ACHN (cell line): ENCODE results near the gene OGA.
A peak's percentile ranks its signal among the peaks of the same experiment; 100 is the strongest.

Source experiments
- DNase-seq: peaks from one replicate; pipeline ENCODE4 v3.0.0-alpha.2; 2015
- in situ Hi-C: cut with HindIII; loops from 2 replicates; pipeline ENCODE4 v1.10.0; 2017; ENCODE audit warnings: low sequenced_read_pairs, low pct_ligation_motif_present, low pct_unique_long_range_greater_than_20kb

Gene OGA

DNA sequence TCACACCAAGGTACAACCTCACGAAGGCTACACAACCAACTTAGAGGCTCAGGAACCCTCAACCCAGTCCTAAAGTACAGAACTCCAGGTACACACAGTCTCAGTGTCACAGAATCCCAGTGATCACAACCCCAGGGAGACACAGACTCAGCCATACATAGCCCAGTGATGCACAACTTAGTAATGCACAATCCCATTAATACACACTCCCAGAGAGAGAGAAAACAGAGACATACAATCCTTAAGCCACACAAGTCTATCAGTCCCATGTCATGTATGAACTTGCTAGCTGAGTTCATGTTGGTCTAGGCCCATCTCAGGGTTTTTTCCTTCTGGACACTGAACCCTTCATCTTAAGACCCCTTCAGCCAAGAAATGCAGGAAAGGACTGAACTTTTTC, 20.8 kb upstream of the OGA start:
- DNase-seq = no peak
- in situ Hi-C loops = no loop called here

DNA sequence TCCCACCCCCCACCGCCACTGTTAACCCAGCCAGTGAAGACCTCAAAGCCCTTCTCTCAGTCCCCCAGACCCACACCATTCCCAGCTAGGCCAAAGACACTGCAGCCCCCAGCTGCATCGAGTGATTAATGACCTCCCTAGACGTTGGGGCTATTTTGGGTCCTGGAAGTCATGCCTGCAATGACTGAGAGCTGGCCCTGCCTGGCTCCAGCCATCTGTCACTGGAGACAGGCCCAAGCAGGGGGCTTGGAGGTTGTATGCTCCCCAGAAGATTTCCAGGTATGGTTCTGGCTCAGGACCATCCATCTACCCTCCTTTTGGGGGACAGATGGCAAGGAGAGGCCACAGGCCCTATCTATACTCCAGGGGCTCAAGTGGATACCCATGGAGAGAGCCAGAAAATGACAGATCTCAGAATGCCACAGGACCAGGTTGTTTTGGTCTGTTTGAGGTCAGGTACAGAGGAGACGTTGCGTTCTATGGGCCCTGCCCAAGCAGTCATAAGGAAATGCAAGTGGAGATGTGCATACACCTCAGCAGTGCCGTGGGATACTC, 20.2 kb upstream of the OGA start:
- no peak for DNase-seq
- in situ Hi-C loops = no loop called here

DNA sequence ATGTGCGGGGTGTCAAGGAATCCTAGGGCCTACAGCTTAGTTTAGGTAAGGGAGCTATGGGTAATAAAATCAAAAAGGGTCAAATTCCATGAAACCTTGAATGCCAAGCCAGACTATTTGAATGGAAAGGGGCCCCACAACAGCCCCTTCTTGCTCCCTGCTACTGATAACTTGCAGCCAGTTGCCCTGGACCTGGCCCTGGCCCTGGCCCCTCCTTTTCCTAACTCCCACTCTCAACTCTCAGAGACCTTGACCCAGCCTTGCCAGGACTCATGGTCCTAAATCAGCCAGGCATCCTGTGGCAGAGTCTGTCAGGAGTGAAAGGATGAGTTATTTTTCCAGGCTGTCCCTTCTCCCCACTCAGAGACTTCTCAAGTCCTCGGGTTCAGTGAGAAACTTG, 19.5 kb upstream of the OGA start:
- in situ Hi-C loops = no loop called here
- DNase-seq = no peak

DNA sequence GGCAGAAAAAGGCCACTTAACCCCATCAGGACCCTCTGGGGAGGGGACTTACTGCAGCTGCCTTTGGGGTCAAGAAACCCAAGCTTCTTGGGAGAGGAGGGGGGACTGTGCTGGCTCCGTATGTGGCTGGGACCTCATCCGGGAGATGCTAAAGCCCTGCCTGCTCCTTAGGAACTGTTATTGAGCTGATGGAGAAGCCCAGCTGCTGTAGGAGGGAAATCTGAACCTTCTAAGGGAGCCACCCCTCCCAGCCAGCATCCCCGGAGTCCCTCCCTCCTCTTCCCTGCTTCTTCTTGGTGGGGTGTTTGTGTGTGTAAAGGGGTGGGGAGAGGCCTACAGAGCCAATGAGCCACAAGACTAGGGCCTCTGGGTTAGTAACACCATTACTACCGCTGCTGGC, 17.1 kb upstream of the OGA start:
- in situ Hi-C loops = no loop called here
- DNase-seq = no peak

DNA sequence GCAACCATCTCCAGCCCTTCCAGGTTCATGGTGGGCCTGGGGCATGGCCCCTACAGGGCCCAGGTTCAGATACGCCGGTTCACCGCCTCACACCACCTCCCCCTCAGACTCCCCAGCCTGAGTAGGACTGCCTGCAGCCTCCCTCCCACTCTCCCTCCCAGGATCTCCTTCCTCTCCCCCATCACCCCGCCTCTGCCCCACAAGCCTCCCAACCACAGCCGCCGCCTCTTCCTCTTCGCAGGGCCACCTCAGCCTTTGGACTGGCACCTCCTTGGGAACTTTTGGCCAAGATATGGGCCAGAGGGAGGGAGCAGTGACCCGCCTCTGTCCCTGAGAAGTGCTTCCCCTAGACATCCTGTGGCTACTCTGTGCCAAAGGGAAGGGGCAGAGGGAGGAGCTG, 16.1 kb upstream of the OGA start:
- no peak for DNase-seq
- in situ Hi-C loops = no loop called here

DNA sequence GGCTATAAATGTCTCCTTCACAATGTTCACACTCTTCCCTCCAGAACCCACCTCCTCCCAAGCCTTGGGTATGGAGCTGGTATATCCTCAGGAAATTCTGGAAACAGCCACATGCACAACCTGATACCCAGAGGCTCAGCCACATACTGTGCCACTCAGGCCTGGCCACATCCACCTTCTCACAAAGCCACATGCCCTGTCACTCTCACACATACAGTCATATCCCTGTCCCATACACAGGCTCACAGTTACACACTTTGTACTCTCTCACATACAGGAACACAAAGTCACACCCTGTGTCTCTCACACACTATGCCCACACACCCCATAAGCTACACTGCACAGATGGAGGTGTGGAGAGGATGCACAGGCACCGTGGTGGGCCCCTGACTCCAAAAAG, 15.2 kb upstream of the OGA start:
- DNase-seq = no peak
- in situ Hi-C loops = no loop called here

DNA sequence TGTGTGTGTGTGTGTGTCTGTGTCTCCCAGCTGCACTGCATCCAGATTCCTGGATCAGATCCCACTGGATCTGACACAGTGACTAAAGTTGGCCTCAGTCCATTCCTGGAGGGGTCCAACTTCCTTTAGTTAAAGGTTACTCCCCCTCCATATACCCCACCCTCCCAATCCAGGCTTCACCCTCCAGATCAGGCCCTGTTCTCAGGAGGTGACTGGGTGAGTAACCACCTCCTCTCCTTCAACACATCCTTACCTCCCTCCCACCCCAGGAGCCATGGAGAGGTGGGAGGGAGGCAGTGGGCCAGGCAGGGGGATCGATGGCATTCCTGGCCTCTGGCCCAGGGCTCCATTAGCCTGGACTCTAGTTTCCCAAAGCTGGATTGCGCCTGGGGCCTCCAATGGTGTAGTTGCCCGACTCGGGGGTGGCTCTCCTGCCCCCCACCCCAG, 14.1 kb upstream of the OGA start:
- DNase-seq = no peak
- in situ Hi-C loops = no loop called here

DNA sequence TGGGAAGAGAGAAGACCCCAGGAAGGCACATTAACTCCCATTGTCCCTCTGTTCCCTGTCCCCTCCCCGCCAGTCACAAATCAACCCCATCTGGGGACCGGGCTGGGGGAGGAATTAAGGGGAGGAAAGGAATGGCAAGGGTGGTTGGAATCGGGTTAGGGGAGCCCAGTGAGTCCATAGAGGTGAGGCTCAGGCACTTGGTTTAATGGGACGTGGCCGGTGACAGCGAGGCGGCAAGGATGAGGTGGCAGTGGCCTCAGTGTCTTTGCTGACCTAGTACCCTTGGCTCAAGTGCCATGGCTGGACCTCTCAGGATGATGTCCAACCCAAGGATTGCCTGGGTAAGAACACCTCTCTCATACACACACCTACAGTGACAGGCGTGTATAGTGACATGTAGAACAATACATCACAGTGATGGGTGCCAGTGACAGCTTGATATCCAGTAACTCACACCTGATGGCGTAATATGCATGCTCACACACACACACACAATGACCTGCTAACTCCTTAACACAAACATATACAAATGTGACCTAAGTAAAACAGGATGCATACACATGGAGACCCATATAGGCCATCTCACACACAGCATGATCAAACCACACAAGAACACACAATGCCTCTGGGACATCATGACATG, 13.0 kb upstream of the OGA start:
- in situ Hi-C loops = no loop called here
- no peak for DNase-seq

DNA sequence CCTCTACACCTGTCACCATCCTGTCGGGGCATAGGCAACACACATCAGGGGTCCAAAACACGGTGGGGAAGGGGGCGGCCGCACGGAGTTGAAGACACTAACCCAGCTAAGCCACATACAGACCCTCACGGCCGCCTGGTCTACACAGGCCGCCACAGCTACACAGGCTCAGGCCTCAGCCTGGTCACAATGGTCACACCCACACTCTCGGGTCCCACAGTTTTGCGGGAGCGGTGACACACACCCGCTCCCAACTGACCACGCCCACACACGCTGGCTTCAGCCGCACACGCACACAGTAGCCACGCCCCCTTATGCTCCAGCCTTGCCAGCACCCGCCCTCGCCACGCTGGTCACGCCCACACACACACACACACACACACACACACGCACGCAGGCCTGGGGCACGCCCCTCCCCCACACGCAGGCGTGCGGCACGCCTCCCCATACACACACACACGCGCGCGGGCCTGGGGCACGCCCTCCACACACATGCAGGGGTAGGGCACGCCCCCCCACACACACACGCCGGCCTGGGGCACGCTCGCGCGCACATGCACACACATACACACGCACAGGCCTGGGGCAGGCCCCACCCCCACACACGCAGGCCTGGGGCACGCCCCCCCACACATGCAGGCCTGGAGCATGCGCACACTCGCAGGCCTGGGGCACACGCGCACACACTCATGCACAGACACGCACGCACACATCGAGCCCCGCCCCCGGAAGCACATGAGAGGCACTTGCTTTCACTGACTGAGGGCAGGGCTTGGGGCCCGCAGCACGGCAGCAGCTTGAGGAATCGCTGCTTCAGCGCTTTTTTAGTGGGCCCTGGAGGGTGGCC, 12.3 kb upstream of the OGA start:
- in situ Hi-C loops = no loop called here
- peak; percentile 86 for DNase-seq

DNA sequence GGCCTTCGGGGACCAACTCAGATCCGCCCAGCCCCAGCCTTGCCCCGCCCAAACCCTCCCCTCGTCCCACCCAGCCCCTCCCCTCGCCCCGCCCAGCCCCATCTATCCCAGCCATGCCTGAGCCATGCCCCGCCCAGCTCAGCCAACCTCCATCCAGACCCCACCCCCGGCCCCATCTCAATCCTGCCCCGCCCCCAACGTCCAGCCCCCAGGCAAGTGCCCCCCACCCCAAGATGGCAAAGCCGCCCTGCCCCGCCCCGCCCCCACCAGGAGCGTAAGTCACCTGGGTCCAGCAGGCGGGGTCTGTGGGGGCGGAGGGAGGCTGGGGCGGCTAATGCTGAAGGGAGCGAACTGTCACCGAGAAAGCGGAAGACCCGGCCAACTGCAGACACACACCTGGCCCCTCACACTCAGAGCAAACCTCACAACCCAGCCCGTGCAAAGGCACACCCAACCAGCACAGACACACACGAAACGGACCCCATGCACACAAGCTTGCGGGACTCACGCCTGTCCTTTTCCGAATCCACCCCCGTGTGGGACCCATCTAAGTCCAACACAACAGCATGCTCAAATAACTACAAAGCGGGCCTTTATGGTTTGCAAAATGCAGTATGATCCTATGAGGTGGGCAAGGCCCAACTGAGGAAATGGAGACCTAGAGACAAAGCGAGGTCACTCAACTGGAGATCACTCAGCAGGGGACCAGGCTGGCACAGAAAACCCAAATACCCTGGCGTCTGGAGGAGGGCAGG, 11.5 kb upstream of the OGA start:
- no peak for DNase-seq
- in situ Hi-C loops = no loop called here

DNA sequence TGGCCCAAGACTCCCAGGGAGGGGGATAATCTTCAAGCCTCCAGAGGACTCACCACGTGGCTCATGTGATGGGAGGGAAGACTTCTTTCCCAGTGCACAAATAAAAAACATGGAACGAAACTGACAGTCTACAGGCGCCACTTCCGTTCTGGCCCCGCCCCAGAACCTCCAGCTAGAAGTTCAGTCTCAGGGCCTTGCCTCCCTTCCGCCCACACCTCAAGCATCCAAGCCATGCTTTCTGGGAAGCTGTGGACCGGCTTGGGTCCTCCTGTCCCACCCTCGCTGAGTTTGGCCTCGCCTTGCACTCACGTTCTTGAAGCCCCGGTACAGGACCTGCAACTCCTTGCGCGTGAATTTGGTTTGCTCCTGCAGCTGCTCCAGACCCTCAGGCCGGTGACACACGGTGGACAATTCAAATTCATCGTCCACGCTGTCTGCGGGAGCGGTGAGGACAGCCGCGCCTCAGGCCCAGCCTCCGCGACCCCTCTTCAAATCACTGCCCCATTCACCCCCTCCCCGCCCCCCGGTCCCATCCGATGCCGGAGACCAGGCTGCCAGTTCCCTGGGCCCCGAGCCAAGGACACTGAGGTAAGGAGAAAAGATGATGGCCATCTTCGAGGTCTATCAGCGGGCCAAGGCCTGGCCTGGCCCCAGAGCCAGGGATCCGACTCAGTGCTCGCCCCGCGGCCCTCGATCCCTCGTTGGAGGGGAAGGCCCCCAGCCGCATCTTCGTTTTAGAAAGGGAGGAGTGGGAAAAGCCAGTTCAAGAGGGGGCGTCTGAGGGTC, 10.7 kb upstream of the OGA start:
- DNase-seq = no peak
- in situ Hi-C loops = no loop called here

DNA sequence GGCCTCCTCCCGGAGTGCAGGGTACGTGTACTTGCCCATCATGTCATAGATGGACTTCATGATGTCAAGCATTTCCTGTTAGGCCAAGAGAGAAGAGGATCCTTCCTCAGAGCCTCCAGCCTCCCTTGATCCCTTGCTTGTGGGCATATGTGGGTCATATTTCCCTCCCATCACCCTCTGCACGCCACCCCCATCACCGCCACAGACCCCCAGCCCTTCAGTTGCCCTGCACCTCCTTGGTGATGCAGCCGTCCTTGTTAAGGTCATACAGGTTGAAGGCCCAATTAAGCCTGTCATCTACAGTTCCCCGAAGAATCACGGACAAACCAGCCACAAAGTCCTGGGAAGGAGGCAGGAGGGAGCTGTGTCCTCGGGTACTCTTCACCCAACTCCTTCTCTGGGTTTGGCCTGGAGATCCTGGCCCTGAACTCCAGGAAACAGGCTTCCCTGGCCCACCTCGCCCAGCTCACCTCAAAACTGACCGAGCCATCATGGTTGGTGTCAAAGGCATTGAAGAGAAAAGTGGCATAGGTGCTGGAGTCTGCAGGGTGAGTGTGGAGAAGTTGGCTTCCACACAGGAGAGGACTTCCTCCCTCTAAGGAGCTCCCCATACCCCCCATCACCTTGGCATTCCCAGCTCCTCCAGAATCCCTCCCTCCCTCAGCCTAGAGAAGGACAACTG, 9.8 kb upstream of the OGA start:
- in situ Hi-C loops = no loop called here
- no peak for DNase-seq

DNA sequence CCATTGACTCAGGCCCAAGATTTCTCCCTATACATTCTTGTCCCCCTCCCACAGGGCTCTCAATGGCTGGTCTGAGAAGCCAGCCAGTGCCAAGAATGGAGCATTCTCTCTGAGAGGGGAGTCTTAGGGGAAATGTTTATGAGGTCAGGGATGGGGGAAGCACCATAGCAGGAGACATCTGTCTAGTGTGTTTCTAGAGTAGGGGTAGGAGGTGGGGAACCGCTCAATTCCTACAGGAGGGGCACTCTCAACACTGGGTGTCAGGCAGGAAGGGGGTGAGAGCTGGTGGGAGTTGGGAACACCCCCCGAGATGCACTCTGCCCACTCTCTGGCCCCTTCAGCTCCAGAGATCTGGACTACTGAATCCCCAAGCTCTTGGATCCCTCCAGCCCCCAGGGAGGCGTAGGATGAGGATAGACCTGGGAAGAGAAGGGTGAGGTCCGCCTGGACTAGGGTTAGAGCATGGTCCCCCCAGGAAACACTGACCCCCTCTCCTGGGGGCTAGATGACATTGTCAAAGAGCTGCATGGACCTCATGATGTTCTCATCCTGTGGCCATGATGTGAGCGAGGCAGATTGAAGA, 8.7 kb upstream of the OGA start:
- no peak for DNase-seq
- in situ Hi-C loops = no loop called here

DNA sequence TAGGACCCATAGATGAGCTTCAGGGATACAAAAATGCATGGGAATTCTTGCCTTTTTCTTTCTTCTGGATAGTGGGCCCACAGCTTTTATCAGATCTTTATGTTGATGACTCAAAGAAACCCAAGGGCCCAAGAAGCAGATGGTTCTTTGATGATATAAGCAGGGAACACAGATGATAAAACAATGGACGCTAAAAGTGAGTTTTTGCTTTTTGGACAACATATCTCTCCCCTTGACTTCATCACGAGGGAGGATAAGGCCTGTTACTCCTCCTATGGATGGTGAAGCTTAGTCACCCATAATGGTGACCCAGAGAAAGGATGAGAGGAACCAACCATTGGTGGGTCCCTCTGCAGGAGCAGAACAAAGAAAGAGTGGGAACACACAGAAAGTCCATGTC, 6.5 kb upstream of the OGA start:
- in situ Hi-C loops = no loop called here
- no peak for DNase-seq

DNA sequence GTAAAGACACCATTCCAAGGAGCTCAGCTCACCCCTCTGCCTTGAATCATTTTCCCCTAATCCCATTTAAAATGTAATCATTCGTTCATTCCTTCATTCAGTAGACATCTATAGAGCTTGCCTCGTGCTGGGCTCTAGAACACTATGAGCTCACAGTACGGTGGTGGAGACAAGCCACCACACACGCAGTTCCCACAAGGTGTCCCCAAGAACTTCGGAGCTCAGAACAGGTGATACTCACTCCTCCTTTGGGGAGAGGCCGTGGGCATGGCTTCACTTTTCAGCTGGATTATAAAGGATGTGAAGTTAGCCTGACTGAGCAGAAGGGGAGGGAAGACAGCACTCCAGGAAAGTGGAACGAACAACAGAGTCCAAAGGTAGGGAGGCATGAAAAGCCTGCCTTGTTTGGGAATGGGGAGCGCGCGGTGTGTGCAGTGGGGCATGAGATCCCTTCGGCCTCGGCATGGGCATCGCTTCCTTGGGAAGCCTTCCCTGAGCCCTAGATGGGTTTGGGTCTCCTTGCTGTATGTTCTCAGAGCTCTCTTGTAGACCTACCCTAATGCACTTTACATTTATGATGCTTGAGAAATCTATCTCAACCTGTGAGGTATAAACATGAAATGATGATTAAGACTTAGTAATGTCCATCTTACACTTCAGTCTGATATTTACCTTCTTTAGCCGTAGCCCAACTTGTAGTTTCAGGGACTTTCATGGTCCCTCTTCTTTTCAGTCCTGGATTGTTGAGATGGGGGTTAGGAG, 809 bp upstream of the OGA start:
- no peak for DNase-seq

DNA sequence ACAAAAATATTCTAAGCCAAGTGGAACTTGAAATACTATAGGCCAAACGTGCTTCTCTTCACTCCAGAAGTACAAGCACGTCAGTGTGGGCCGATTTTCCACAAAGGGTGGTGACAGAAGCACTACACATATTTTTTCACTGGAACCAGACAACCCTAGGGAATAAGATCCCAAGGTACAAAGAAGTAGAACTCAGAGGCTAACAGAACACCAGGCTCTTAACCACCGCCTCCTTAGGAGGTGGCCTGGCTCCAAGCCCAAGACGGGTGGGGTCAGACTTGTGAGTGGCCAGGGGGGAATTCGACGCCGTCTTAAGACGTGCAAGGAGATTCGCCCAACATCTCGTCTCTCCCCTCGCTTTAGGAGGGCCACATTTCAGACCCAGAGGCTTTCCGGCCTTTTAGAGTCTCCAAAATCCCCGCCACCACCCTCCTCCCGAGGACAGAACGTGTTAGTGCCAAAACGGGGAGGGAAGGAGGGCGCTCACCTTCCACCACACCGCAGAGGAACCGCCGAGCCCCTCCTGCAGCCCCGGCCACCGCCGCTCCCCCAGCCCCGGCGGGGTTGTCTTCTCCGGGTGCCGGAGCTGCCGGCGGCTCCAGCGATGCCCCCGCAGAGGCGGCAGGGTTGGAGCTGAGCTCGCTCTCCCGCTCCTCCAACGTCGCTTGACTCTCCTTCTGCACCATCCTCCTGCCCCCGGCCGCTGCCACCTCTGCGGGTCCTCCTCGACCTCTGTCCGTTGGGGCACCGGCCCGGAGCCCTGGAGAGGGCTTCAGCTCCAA, 716 bp downstream of the OGA start:
- DNase-seq = peak; percentile 94
- in situ Hi-C loops = no loop called here

More for the DNA sequence above, 809 bp upstream of the OGA start:
- in situ Hi-C loops = no loop called here
